SKM-1 treated with dmso at 0.1 percent for 144 hours (cell line): ENCODE results near the gene RALGDS.
"Not testable (repeated sequence)": the region's sequence is repeated elsewhere in the genome, so short reads cannot be mapped to it uniquely, and the experiment has no call there.

Experiments used
- DNase-seq: peaks from one replicate; lab custom pipeline; 2025; ENCODE audit not compliant: unreplicated experiment; lab: John Stamatoyannopoulos, UW

The RALGDS gene

DNA sequence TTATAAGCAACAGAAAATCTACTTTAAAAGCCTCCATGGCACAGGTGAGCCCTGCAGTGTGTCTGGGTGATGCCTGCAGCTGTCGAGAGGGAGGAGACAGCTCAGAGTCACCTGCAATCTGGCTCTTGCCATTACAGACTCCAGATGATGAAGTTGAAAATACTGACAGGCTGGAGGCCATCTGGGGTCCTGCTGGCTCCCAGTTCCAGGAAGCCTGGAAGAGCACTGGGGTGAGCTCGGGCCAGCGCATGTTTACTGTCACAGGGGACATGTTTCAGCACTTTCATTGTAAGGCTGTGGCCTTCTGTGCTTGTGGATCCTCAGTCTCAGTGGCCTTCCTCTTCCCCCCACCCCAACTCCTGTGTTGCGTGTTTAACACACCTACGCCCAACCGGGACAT, 30.9 kb downstream of the RALGDS start:
- no peak for DNase-seq

GRCh38 chr9:133089271-133089671, 31.8 kb downstream of the RALGDS start:
- DNase-seq, result no peak

DNA sequence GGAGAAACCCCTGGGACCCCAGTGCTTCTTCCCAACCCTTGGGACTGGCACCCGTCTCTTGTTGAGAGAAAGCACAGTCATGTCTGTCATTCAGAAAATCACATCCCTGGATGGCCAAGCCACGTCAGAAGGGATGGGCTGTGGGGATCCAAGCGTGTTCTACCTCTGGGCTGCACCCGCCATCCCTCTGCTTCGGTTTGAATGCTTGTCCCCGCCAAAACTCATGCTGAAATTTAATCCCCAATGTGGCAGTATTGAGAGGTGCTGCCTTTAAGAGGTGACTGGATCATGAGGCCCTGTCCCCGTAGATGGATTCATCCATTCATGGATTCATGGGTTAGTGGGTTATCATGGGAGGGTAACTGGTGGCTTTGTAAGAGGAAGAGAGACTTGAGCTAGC, 32.3 kb downstream of the RALGDS start:
- DNase-seq, result no peak

GRCh38 chr9:133088146-133088750, 32.8 kb downstream of the RALGDS start:
- no peak for DNase-seq

GRCh38 chr9:133087429-133088145, 33.5 kb downstream of the RALGDS start:
- DNase-seq, result no peak

DNA sequence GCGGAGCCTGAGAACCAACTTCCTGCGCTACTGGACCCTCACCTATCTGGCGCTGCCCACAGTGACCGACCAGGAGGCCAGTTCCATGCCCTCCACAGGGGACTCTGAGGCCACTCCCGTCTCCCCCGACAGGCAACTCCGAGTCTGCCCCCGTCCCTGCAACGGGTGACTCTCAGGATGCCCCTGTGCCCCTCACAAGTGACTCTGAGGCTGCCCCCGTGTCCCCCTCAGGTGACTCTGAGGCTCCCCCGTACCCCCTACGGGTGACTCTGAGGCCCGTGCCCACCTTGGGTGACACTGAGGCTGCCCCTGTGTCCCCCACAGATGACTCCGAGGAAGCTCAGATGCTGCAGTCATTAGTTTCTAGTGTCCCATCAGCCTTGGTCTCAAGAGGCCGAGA, 34.1 kb downstream of the RALGDS start:
- no peak for DNase-seq

DNA sequence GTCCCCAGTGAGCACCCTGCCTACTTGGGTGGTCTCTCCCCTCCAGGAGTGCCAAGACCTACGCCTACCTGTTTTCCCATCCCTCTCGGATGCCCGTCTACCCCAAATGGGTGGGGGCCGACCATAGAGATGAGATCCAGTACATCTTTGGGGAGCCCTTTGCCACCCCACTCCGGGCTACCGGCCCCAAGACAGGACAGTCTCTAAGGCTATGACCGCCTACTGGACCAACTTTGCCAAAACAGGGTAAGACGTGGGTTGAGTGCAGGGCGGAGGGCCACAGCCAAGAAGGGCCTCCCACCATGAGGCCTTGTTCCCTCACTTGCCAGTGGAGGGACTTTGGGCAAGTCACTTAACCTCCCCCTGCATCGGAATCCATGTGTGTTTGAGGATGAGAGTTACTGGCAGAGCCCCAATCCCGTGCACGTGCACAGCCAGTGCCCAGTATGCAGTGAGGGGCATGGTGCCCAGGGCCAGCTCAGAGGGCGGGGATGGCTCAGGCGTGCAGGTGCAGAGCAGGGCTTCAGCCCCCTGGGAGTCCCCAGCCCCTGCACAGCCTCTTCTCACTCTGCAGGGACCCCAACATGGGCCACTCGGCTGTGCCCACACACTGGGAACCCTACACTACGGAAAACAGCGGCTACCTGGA, 34.7 kb downstream of the RALGDS start:
- DNase-seq, result not testable (repeated sequence)

DNA sequence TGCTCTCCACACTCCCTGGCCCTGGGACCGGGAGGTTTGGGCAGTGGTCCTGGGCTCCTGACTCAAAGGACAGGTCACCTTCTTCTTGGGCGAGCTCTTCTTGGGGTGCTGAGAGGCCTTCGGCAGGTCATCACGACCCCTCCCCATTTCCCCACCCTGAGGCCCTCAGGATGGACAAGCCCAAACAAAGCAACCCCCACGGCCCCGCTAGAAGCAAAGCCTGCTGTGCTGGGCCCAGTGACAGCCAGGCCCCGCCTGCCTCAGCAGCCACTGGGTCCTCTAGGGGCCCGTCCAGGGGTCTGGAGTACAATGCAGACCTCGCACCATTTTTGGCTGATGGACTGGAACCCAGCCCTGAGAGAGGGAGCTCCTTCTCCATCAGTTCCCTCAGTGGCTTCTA, 37.4 kb downstream of the RALGDS start:
- DNase-seq, result not testable (repeated sequence)

- DNase-seq, result not testable (repeated sequence)
These were observed 38.9 kb downstream of the RALGDS start for GRCh38 chr9:133081957-133082644.

DNA sequence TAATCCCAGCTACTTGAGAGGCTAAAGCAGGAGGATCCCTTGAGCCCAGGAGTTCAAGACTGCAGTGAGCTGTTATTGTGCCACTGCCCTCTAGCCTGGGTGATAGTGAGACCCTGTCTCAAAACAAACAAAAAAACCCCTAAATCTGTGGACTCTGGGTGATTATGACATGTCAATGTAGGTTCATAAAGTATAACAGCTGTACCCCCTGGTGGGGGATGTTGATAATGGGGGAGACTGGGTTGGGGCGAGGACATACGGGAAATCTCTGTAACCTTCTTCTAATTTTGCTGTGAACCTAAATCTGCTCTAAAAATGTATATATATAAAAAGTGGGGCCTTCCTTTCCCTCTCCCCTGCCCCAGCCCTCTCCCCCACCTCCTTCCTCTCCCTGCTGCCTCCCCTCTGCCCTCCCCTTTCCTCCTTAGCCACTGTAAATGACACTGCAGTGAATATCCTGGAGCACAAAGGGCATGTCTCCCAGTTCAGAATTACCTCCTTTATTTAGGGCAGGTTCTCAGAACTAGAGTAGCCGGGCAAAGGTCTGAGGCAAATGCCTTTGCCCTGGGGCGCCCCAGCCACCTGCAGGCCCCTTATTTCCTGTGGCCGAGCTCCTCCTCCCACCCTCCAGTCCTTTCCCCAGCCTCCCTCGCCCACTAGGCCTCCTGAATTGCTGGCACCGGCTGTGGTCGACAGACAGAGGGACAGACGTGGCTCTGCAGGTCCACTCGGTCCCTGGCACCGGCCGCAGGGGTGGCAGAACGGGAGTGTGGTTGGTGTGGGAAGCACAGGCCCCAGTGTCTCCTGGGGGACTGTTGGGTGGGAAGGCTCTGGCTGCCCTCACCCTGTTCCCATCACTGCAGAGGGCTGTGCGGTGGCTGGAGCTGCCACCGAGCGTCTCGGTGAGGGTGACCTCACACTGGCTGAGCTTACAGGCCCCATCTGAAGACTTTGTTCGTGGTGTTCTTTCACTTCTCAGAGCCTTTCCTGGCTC, 40.0 kb downstream of the RALGDS start:
- not testable (repeated sequence) for DNase-seq

- no peak for DNase-seq
These were observed 40.9 kb downstream of the RALGDS start for GRCh38 chr9:133080161-133080560.

GRCh38 chr9:133078486-133078885, 42.6 kb downstream of the RALGDS start:
- no peak for DNase-seq

GRCh38 chr9:133076691-133077090, 44.3 kb downstream of the RALGDS start:
- DNase-seq, result no peak

- DNase-seq, result no peak
These were observed 45.0 kb downstream of the RALGDS start for GRCh38 chr9:133075925-133076630.

DNA sequence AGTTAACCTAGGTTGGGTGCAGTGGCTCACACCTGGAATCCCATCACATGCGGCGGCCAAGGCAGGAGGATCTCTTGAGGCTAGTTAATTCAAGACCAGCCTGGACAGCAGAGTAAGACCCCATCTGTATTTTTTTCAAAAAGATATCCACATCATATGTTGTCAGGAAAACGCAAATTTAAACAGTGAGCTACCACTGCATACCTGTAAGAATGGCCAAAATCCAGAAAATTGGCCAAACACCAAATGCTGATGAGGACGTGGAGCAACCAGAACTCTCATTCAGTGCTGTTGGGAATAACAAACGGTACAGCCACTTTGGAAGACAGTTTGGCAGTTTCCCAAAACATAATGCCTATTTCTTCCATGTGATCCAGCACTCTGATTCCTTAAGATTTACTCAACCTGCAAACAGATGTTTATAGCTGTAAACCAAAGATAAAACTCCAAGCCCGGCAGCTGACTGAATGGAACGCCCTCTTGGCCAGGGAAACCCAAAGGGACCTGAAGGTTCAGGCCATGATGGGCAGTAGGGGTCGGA, 46.9 kb downstream of the RALGDS start:
- no peak for DNase-seq

DNA sequence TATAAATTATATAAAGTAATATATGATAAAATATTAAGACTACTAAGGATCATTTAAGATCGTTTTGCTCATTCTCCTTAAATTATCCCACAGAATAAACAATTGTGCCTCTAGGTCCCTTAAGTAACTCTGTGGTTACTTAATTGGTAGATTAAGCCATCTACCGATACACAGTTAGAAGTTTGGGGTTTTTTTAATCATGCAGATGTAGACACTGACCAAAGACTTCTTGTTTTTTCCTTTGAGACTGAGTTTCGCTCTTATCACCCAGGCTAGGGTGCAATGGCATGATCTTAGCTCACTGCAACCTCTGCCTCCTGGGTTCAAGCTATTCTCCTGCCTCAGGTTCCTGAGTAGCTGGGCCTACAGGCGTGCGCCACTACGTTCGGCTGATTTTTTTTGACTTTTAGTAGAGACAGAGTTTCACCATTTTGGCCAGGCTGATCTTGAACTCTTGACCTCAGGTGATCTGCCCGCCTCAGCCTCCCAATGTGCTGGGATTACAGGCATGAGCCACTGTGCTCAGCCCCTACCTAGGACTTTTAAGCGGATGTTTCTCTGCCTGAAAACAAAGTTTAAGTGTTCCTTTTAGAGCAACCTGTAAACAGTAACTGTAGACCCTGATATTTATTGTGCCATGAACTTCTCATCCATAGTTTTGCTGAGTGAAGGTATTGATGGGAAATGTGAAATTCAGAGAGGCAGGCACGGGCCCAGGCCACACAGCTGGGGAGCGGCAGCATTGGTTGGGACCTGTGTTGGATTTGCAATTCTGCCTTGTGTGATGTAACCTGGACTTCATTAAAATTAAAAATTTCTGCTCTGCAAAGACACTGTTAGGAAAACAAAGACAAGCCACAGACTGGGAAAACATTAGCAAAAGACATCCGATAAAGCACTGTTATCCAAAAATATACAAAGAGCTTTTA, 47.7 kb downstream of the RALGDS start:
- no peak for DNase-seq

GRCh38 chr9:133072210-133072609, 48.8 kb downstream of the RALGDS start:
- not testable (repeated sequence) for DNase-seq

GRCh38 chr9:133071484-133072150, 49.4 kb downstream of the RALGDS start:
- DNase-seq, result no peak
